ENCODE data around the gene CREM.
"Not testable (repeated sequence)": the region's sequence is repeated elsewhere in the genome, so short reads cannot be mapped to it uniquely, and the experiment has no call there.

- not testable (repeated sequence) for TF ChIP-seq CTCF (IDR thresholded peaks at IDR 0.05; ENCODE audit: poor library complexity); EZH2 (IDR thresholded peaks at IDR 0.05; ENCODE audit: borderline replicate concordance); EZH2phosphoT487 (IDR thresholded peaks at IDR 0.05; ENCODE audit: low read depth, severe bottlenecking, unreplicated experiment)
Measured at GRCh38 chr10:35216956-35217355, 90.3 kb downstream of the CREM start.

All from hepatocyte (in vitro differentiated cells).